ENCODE measurements around the gene RBM10.
A peak's percentile ranks its signal among the peaks of the same experiment; 100 is the strongest.
"Not testable (repeated sequence)": the region's sequence is repeated elsewhere in the genome, so short reads cannot be mapped to it uniquely, and the experiment has no call there.

The RBM10 gene

GRCh38 chrX:47124466-47124865 lies 20.6 kb upstream of the RBM10 start:
- H3K4ac ChIP-seq (ENCODE audit: low read depth, low read length); H3K79me2 ChIP-seq (ENCODE audit: control insufficient read depth, insufficient read depth, low read length, poor library complexity); H2BK12ac ChIP-seq (ENCODE audit: low read length); H2BK5ac ChIP-seq (ENCODE audit: low read depth, low read length, poor library complexity); H3K27me3 ChIP-seq (ENCODE audit: insufficient read depth, low read length); H3K9ac ChIP-seq (ENCODE audit: low read length); H3K14ac ChIP-seq (ENCODE audit: low read length); H4K91ac ChIP-seq (ENCODE audit: low read depth, low read length); H3K4me2 ChIP-seq (ENCODE audit: low read length); H2AK5ac ChIP-seq (ENCODE audit: low read length); H3K79me1 ChIP-seq (ENCODE audit: low read length); H3K23ac ChIP-seq (ENCODE audit: low read length); H4K8ac ChIP-seq (ENCODE audit: low read depth, low read length); H3K9me3 ChIP-seq (ENCODE audit: insufficient read depth, low read depth, low read length); H2AFZ ChIP-seq (ENCODE audit: insufficient read depth, low read length, poor library complexity); H2BK120ac ChIP-seq (ENCODE audit: insufficient read depth, low read length, poor library complexity); H3K36me3 ChIP-seq (ENCODE audit: control insufficient read depth in 1 of 2, insufficient read depth in 2 of 2, low read length in 2 of 2); H3K4me1 ChIP-seq (ENCODE audit: control insufficient read depth in 1 of 2, insufficient read depth in 2 of 2, low read length in 2 of 2); H3K4me3 ChIP-seq (ENCODE audit: low read depth, low read length); H4K12ac ChIP-seq (ENCODE audit: low read depth, low read length); H3K18ac ChIP-seq (ENCODE audit: low read length); DNase-seq; H3K27ac ChIP-seq (ENCODE audit: low read depth, low read length): not testable (repeated sequence)
- no CpG with 5 or more reads among the region's 3 CpGs for WGBS (ENCODE audit: extremely low coverage, insufficient coverage, insufficient read length)

- Histone ChIP-seq H3K79me2 (ENCODE audit: control insufficient read depth, insufficient read depth, low read length, poor library complexity) (no peaks in the 10 kb centered on the region), H3K9me3 (ENCODE audit: insufficient read depth, low read depth, low read length) (no peaks in the 10 kb centered on the region), H3K4ac (ENCODE audit: low read depth, low read length) (no peak overlapping the region), H3K9ac (ENCODE audit: low read length) (no peak overlapping the region), H3K27ac (ENCODE audit: low read depth, low read length) (no peak overlapping the region), H2BK5ac (ENCODE audit: low read depth, low read length, poor library complexity) (no peak overlapping the region), H3K27me3 (ENCODE audit: insufficient read depth, low read length) (no peaks in the 10 kb centered on the region), H3K4me1 (ENCODE audit: control insufficient read depth in 1 of 2, insufficient read depth in 2 of 2, low read length in 2 of 2) (no peaks in the 10 kb centered on the region), H2AFZ (ENCODE audit: insufficient read depth, low read length, poor library complexity) (peak overlapping the region; percentile 90), H3K79me1 (ENCODE audit: low read length) (peaks cover 1% of the 10 kb centered on the region), H4K12ac (ENCODE audit: low read depth, low read length) (peak overlapping the region; percentile 70), H3K4me3 (ENCODE audit: low read depth, low read length) (peak overlapping the region; percentile 76), H2BK120ac (ENCODE audit: insufficient read depth, low read length, poor library complexity) (peak overlapping the region; percentile 66), H4K91ac (ENCODE audit: low read depth, low read length) (peak overlapping the region; percentile 62), H2BK12ac (ENCODE audit: low read length) (no peak overlapping the region), H3K4me2 (ENCODE audit: low read length) (peak overlapping the region; percentile 89), H3K18ac (ENCODE audit: low read length) (no peak overlapping the region), H2AK5ac (ENCODE audit: low read length) (no peak overlapping the region), H4K8ac (ENCODE audit: low read depth, low read length) (peak overlapping the region; percentile 82), H3K23ac (ENCODE audit: low read length) (no peak overlapping the region), H3K36me3 (ENCODE audit: control insufficient read depth in 1 of 2, insufficient read depth in 2 of 2, low read length in 2 of 2) (no peaks in the 10 kb centered on the region), H3K14ac (ENCODE audit: low read length) (no peak overlapping the region)
- DNase-seq = peak; percentile 87 to 95
- no CpG with 5 or more reads among the region's 31 CpGs for WGBS (ENCODE audit: extremely low coverage, insufficient coverage, insufficient read length)
These were observed 15.7 kb upstream of the RBM10 start for GRCh38 chrX:47129157-47129898.

DNA sequence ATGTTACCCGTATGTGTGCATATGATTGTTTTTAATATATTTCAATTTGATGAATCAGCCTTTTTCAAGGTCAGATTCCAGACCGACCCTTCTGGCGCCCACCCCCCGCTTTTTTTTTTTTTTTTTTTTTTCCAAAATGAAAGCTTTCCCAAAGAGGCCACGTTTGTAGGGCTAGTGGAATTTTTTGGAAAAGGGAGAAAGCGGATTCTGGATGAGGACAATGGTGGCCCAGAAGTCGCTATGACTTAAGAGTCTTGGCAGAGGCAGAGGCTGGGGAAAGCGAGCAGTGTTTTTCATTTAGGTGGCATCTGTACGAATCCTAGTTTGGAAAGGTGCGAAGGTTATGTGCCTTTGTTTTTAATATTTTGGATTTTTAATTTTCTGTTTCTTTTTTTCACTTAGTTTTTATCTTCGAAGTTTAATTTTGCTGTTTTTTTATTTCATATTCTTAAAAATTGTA lies 15.1 kb upstream of the RBM10 start:
- H4K12ac ChIP-seq (ENCODE audit: low read depth, low read length) = no peak overlapping the region
- no peaks in the 10 kb centered on the region for H3K27me3 ChIP-seq (ENCODE audit: insufficient read depth, low read length)
- WGBS (ENCODE audit: extremely low coverage, insufficient coverage, insufficient read length) = no CpG with 5 or more reads among the region's 11 CpGs
- H3K36me3 ChIP-seq (ENCODE audit: control insufficient read depth in 1 of 2, insufficient read depth in 2 of 2, low read length in 2 of 2) = no peaks in the 10 kb centered on the region
- H3K4ac ChIP-seq (ENCODE audit: low read depth, low read length) = no peak overlapping the region
- no peak overlapping the region for H3K23ac ChIP-seq (ENCODE audit: low read length)
- H3K9ac ChIP-seq (ENCODE audit: low read length) = no peak overlapping the region
- H3K14ac ChIP-seq (ENCODE audit: low read length) = no peak overlapping the region
- DNase-seq = no peak
- H3K79me2 ChIP-seq (ENCODE audit: control insufficient read depth, insufficient read depth, low read length, poor library complexity) = no peaks in the 10 kb centered on the region
- no peaks in the 10 kb centered on the region for H3K4me1 ChIP-seq (ENCODE audit: control insufficient read depth in 1 of 2, insufficient read depth in 2 of 2, low read length in 2 of 2)
- H2AFZ ChIP-seq (ENCODE audit: insufficient read depth, low read length, poor library complexity) = no peak overlapping the region
- H2BK12ac ChIP-seq (ENCODE audit: low read length) = no peak overlapping the region
- H3K27ac ChIP-seq (ENCODE audit: low read depth, low read length) = no peak overlapping the region
- no peak overlapping the region for H2AK5ac ChIP-seq (ENCODE audit: low read length)
- H4K8ac ChIP-seq (ENCODE audit: low read depth, low read length) = no peak overlapping the region
- H3K9me3 ChIP-seq (ENCODE audit: insufficient read depth, low read depth, low read length) = no peaks in the 10 kb centered on the region
- no peak overlapping the region for H3K4me3 ChIP-seq (ENCODE audit: low read depth, low read length)
- H2BK120ac ChIP-seq (ENCODE audit: insufficient read depth, low read length, poor library complexity) = no peak overlapping the region
- no peak overlapping the region for H3K18ac ChIP-seq (ENCODE audit: low read length)
- peak overlapping the region; percentile 89 for H3K4me2 ChIP-seq (ENCODE audit: low read length)
- no peak overlapping the region for H2BK5ac ChIP-seq (ENCODE audit: low read depth, low read length, poor library complexity)
- no peak overlapping the region for H4K91ac ChIP-seq (ENCODE audit: low read depth, low read length)
- H3K79me1 ChIP-seq (ENCODE audit: low read length) = peaks cover 1% of the 10 kb centered on the region

GRCh38 chrX:47133493-47133892 lies 11.5 kb upstream of the RBM10 start:
- H3K79me2 ChIP-seq (ENCODE audit: control insufficient read depth, insufficient read depth, low read length, poor library complexity) = no peaks in the 10 kb centered on the region
- no peak overlapping the region for H3K4me2 ChIP-seq (ENCODE audit: low read length)
- no peaks in the 10 kb centered on the region for H3K9me3 ChIP-seq (ENCODE audit: insufficient read depth, low read depth, low read length)
- no peak overlapping the region for H2AFZ ChIP-seq (ENCODE audit: insufficient read depth, low read length, poor library complexity)
- H3K9ac ChIP-seq (ENCODE audit: low read length) = no peak overlapping the region
- H3K18ac ChIP-seq (ENCODE audit: low read length) = no peak overlapping the region
- no peak for DNase-seq
- no peak overlapping the region for H4K91ac ChIP-seq (ENCODE audit: low read depth, low read length)
- no peaks in the 10 kb centered on the region for H3K27me3 ChIP-seq (ENCODE audit: insufficient read depth, low read length)
- no peak overlapping the region for H4K12ac ChIP-seq (ENCODE audit: low read depth, low read length)
- no peak overlapping the region for H3K23ac ChIP-seq (ENCODE audit: low read length)
- H3K4ac ChIP-seq (ENCODE audit: low read depth, low read length) = no peak overlapping the region
- H3K79me1 ChIP-seq (ENCODE audit: low read length) = peaks cover 1% of the 10 kb centered on the region
- H3K27ac ChIP-seq (ENCODE audit: low read depth, low read length) = no peak overlapping the region
- no peak overlapping the region for H2BK120ac ChIP-seq (ENCODE audit: insufficient read depth, low read length, poor library complexity)
- H3K4me3 ChIP-seq (ENCODE audit: low read depth, low read length) = no peak overlapping the region
- H2BK5ac ChIP-seq (ENCODE audit: low read depth, low read length, poor library complexity) = no peak overlapping the region
- H4K8ac ChIP-seq (ENCODE audit: low read depth, low read length) = no peak overlapping the region
- H2BK12ac ChIP-seq (ENCODE audit: low read length) = no peak overlapping the region
- no peaks in the 10 kb centered on the region for H3K4me1 ChIP-seq (ENCODE audit: control insufficient read depth in 1 of 2, insufficient read depth in 2 of 2, low read length in 2 of 2)
- no CpG with 5 or more reads among the region's 5 CpGs for WGBS (ENCODE audit: extremely low coverage, insufficient coverage, insufficient read length)
- H2AK5ac ChIP-seq (ENCODE audit: low read length) = no peak overlapping the region
- no peaks in the 10 kb centered on the region for H3K36me3 ChIP-seq (ENCODE audit: control insufficient read depth in 1 of 2, insufficient read depth in 2 of 2, low read length in 2 of 2)
- H3K14ac ChIP-seq (ENCODE audit: low read length) = no peak overlapping the region
